ENCODE data around the gene HPS3.

DNA sequence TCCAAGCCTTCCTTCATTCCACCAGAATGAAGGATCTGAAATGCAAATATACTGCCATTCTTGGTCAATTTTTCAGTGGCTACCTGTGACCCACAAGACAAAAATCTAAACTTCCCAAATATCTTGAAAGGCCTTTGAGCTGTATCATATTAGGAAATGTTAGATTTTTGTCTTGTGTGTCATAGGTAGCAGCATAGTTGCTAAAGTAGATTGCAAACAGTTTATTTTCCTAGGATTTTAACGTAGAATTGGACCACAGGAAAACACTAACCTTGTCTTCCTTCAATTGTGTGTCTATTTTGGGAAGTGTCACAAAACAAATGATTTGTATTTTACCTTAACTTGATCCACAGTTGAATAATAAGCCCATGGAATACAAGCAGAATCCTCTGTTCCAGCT is 49.8 kb downstream of the HPS3 start:
- TF ChIP-seq POLR2A (IDR thresholded peaks at IDR 0.05; ENCODE audit: low read length): no peak
- no peak for TF ChIP-seq GATA1 (IDR thresholded peaks at IDR 0.05; ENCODE audit: low read depth, low read length)

Measured in erythroblast (primary cell).